OCI-LY7 (cell line): ENCODE results near the gene DPYSL3. TPM values are rescaled to one million over a fixed set of nuclear protein-coding genes. Genes with fewer than 3 reads are reported as not detected.

Experiments used
- BruUV-seq: library from RNA; stranded (reverse); fragments of 400-500 nt; replicated peaks from 2 replicates; lab custom pipeline; 2021; lab: Mats Ljungman, UMichigan
- CTCF ChIA-PET: fragments of 300-600 bp; sonication (Branson Sonifier 250); formaldehyde crosslinking; loops from one replicate; lab custom pipeline; 2022; ENCODE audit warnings: antibody characterized with exemption; ENCODE audit not compliant: unreplicated experiment; lab: Charles Lee
- POLR2A ChIA-PET: fragments of 300-600 bp; sonication (Branson Sonifier 250); formaldehyde crosslinking; loops from one replicate; lab custom pipeline; 2022; ENCODE audit warnings: antibody characterized with exemption; lab: Charles Lee
- DNase-seq: peaks from one replicate; pipeline ENCODE4 v3.0.0-alpha.2; 2015; ENCODE audit warnings: low spot score
- H2AFZ ChIP-seq: fragments of 200-600 bp; sonication (generic), shearing (Covaris generic); 2 replicates; pipeline ENCODE4 v1.6.1; 2014; ENCODE audit warnings: mild to moderate bottlenecking, antibody characterized with exemption, low read length, moderate library complexity
- H3K27ac ChIP-seq: fragments of 200-600 bp; sonication (generic); 2 replicates; pipeline ENCODE4 v1.5.1; 2014; ENCODE audit warnings: mixed run types, low read depth, mild to moderate bottlenecking, moderate library complexity, low read length, inconsistent platforms; ENCODE audit not compliant: poor library complexity, severe bottlenecking
- H3K36me3 ChIP-seq: fragments of 200-600 bp; sonication (generic); 2 replicates; pipeline ENCODE4 v1.6.1; 2014; ENCODE audit warnings: mild to moderate bottlenecking, antibody characterized with exemption, low read length, moderate library complexity, mixed read lengths; ENCODE audit not compliant: insufficient read depth
- H3K4me1 ChIP-seq: fragments of 200-600 bp; sonication (generic); 2 replicates; pipeline ENCODE4 v1.5.1; 2014; ENCODE audit warnings: mild to moderate bottlenecking, low read length; ENCODE audit not compliant: insufficient read depth, poor library complexity, severe bottlenecking
- H3K4me2 ChIP-seq: fragments of 200-600 bp; sonication (generic); 2 replicates; pipeline ENCODE4 v1.6.1; 2014; ENCODE audit warnings: mild to moderate bottlenecking, low read length
- H3K4me3 ChIP-seq: fragments of 200-600 bp; sonication (generic); 2 replicates; pipeline ENCODE4 v1.5.1; 2014; ENCODE audit warnings: mild to moderate bottlenecking, low read depth, low read length; ENCODE audit not compliant: poor library complexity, severe bottlenecking
- H3K79me2 ChIP-seq: fragments of 200-600 bp; sonication (generic); 2 replicates; pipeline ENCODE4 v1.6.1; 2016; ENCODE audit warnings: low read depth, mild to moderate bottlenecking, low read length, moderate library complexity, mixed read lengths; ENCODE audit not compliant: insufficient read depth
- H3K9me2 ChIP-seq: fragments of 200-600 bp; sonication (generic); 2 replicates; pipeline ENCODE4 v1.6.1; 2016; ENCODE audit warnings: mild to moderate bottlenecking, low read length, mixed read lengths; ENCODE audit not compliant: insufficient read depth
- H3K9me3 ChIP-seq: fragments of 200-600 bp; sonication (generic); 2 replicates; pipeline ENCODE4 v1.6.1; 2014; ENCODE audit warnings: mild to moderate bottlenecking, mixed run types, low read length, mixed read lengths
- H4K20me1 ChIP-seq: fragments of 200-600 bp; sonication (generic); 2 replicates; pipeline ENCODE4 v1.6.1; 2014; ENCODE audit warnings: mild to moderate bottlenecking, antibody characterized with exemption, low read length, moderate library complexity, mixed read lengths; ENCODE audit not compliant: insufficient read depth
- EZH2phosphoT487 ChIP-seq: fragments of 200-600 bp; sonication (generic); IDR thresholded peaks from 2 replicates; pipeline ENCODE4 v1.6.1; 2018; ENCODE audit warnings: low read depth, borderline replicate concordance, mild to moderate bottlenecking, mixed run types, antibody characterized with exemption, low read length, moderate library complexity, mixed read lengths
- intact Hi-C: fragments of 100-400 bp; cut with micrococcal nuclease; formaldehyde crosslinking; loops from one replicate; pipeline ENCODE4 v1.10.0; 2022; ENCODE audit not compliant: unreplicated experiment
- total RNA-seq, 2 experiments: library from RNA; depleted of rRNA in 1 of 2; stranded (reverse); fragments of >200 nt in 1 of 2; shearing (Covaris generic) in 1 of 2; gene quantifications; 2 replicates each; pipeline ENCODE4 v1.2.3, GENCODE V29; 2014 to 2022
- TF ChIP-seq, protein P1 (sequence below): fragments of 200-600 bp; sonication (generic); conservative IDR thresholded peaks from 2 replicates; pipeline ENCODE4 v1.5.1; 2014; ENCODE audit warnings: mild to moderate bottlenecking, antibody characterized with exemption, low read length, moderate library complexity, mixed read lengths

DPYSL3 gene
- total RNA-seq, 2 experiments from 2014 or later, result not detected

DNA sequence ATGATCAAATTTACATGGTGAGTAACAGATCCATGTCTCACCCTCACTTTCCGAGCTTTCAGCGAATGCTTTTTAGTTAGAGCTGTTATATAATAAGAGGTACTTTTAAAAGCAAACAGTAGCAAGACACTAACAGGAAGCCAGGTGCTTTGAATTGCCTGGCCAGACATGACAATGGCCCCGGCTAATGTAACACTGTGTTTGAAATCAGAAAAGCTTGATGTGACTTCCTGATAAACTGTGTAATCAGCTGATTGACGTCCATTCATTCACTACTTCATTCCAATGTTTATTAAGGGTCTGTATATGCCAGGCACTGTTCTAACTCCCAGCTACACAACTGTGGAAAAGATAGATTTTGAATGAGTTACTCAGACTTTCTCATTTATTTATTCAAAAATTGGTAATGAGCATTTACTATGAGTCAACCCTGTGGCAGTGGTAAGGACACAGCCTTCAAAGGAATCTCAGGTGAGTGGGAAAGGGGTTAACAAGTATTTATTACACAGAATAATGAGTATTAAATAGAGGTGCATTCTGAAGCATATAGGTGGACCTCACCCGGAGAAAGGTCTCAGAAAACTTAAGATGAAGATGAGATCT is 26.6 kb downstream of the DPYSL3 start:
- no peaks in the 10 kb centered on the region for H3K79me2 ChIP-seq
- DNase-seq, result no peak
- no peaks in the 10 kb centered on the region for H3K9me2 ChIP-seq
- TF ChIP-seq, protein P1, sequence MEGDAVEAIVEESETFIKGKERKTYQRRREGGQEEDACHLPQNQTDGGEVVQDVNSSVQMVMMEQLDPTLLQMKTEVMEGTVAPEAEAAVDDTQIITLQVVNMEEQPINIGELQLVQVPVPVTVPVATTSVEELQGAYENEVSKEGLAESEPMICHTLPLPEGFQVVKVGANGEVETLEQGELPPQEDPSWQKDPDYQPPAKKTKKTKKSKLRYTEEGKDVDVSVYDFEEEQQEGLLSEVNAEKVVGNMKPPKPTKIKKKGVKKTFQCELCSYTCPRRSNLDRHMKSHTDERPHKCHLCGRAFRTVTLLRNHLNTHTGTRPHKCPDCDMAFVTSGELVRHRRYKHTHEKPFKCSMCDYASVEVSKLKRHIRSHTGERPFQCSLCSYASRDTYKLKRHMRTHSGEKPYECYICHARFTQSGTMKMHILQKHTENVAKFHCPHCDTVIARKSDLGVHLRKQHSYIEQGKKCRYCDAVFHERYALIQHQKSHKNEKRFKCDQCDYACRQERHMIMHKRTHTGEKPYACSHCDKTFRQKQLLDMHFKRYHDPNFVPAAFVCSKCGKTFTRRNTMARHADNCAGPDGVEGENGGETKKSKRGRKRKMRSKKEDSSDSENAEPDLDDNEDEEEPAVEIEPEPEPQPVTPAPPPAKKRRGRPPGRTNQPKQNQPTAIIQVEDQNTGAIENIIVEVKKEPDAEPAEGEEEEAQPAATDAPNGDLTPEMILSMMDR, result no peak
- no peak for TF ChIP-seq EZH2phosphoT487
- H3K9me3 ChIP-seq, result no peaks in the 10 kb centered on the region
- H3K27ac ChIP-seq, result no peak overlapping the region
- no peak overlapping the region for H3K4me2 ChIP-seq
- H3K4me3 ChIP-seq, result no peak overlapping the region
- no TSS peak for BruUV-seq
- peaks cover 4% of the 10 kb centered on the region for H3K4me1 ChIP-seq
- H4K20me1 ChIP-seq, result no peaks in the 10 kb centered on the region
- no peaks in the 10 kb centered on the region for H3K36me3 ChIP-seq
- H2AFZ ChIP-seq, result no peak overlapping the region
- intact Hi-C loops, result no loop called here
- ChIA-PET CTCF (no interaction called here), POLR2A (no interaction called here)

DNA sequence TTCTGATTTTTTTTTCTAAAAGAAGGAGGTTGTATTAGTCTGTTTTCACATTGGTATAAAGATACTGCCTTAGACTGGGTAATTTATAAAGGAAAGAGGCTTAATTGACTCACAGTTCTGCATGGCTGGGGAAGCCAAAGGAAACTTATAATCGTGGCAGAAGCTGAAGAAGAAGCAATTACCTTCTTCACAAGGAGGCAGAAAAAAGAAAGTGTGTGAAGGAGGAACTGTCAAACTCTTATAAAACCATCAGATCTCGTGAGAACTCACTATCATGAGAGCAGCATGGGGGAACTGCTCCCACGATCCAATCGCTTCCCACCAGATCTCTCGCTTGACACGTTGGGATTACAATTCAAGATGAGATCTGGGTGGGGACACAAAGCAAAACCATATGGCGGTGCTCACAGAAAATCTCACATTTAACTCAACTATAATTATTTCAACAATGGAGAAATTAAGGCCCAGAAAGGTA is 27.1 kb downstream of the DPYSL3 start:
- H3K79me2 ChIP-seq, result no peaks in the 10 kb centered on the region
- ChIA-PET CTCF (interaction anchor here (0.5 kb wide), 1 partner anchor 80 kb away, joined by 3 read pairs; no protein-coding TSS in a partner anchor), POLR2A (no interaction called here)
- intact Hi-C loops, result no loop called here
- no peak overlapping the region for H2AFZ ChIP-seq
- no peaks in the 10 kb centered on the region for H3K9me3 ChIP-seq
- no peak for DNase-seq
- H3K4me1 ChIP-seq, result peaks cover 4% of the 10 kb centered on the region
- H3K4me2 ChIP-seq, result no peak overlapping the region
- H3K36me3 ChIP-seq, result no peaks in the 10 kb centered on the region
- TF ChIP-seq EZH2phosphoT487, result no peak
- TF ChIP-seq, protein P1, result no peak
- no peaks in the 10 kb centered on the region for H4K20me1 ChIP-seq
- no peak overlapping the region for H3K4me3 ChIP-seq
- H3K9me2 ChIP-seq, result no peaks in the 10 kb centered on the region
- no TSS peak for BruUV-seq
- no peak overlapping the region for H3K27ac ChIP-seq
